Measurements from ENCODE around the gene IRX5.

Gene IRX5

DNA sequence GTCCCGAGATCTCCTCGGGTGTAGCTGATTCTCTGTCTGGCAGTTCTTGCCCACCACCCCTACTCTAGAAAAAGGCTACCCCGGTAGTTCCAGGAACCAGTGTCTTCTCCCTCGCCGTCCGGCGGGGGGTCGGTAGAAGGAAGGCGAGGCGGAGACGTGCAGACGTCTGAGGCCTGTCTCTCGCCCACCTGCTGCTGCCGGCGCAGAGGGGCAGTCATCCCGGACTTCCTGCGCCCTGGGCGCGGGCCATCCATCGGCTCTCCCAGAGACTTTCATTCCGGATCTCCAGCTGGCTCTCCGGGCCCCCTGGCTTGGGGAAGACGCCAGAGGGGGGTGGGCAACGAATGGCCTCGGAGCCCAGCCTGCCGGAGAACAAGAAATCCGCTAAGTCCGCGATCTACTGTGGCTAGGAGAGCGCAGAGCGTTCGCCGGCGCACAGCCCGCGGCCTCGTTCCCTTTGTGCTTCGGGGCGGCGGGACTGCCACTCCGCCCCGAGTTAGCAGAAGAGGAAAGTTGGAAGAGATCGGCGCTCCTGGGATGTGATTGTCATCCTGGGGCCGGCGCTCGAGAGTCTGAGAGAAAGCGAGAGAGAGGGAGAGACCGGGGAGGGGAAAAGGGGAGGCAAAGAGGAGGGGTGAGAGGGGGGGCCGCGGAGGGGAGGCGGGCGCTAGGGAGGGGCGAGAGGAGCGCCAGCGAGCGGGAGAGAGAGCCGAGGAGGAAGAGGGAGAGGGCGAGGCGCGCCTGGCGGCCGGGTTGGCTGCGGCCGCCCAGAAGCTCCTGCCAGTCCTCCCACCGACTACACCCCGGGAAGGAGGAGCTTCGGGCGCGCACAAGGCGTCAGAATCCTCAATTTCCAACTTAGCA lies at the start of gene IRX5:
Gene IRX5, plus strand, starts transcription at position 861 of the 864 bp plus-strand sequence. CDS start 334 bp downstream, outside the sequence.
- DNase-seq (ENCODE audit: low spot score) = peak; percentile 88

DNA sequence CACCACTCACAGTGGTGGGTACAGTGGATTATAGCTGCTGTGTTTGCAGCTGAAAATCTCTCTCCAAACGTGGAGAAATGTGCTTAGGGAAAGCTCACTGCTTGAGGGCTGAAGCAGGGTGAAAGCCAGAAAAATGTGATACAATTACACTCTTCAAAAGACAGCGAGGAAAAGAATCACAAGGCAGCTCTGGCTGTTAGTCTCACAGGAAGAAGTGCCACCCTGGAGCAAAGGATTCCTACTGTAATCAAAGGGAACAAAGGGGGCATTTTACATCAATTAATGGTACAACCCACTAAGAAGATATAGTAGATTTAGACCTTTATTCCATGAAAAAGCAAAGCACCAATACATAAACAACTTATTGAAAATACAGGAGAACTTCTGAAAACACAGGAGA lies 48.1 kb upstream of the IRX5 start:
- no peak for DNase-seq (ENCODE audit: low spot score)

DNA sequence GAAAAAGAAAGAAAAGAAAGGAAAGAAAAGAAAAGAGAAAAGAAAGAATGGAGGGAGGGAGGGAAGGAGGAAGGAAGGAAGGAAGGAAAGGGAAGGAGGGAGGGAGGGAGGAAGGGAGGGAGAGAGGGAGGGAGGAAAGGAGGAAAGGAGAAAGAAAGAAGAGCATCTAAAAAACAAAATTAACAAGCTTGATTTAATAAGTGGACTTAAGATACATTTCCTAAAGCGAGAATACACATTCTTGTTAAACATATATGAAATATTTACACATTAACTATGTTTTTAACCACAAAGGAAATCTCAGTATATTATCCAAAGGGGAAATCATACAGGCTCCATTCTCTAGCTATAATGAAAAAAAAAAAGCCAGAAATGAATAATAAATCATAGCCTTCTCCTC lies 47.3 kb upstream of the IRX5 start:
- no peak for DNase-seq (ENCODE audit: low spot score)

DNA sequence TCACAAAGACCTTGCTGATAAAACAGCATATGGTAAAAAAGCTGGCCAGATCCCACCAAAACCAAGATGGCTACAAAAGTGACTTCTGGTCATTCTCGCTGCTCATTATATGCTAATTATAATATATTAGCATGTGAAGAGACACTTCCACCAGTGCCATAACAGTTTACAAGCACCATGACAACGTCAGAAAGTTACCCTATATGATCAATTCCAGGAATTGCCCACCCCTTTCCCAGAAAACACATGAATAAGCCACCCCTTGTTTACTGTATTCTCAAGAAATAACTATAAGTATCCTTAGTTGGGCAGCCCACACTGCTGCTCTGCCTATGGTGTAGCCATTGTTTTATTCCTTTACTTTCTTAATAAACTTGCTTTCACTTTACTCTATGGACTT lies 44.6 kb upstream of the IRX5 start:
- DNase-seq (ENCODE audit: low spot score) = no peak

DNA sequence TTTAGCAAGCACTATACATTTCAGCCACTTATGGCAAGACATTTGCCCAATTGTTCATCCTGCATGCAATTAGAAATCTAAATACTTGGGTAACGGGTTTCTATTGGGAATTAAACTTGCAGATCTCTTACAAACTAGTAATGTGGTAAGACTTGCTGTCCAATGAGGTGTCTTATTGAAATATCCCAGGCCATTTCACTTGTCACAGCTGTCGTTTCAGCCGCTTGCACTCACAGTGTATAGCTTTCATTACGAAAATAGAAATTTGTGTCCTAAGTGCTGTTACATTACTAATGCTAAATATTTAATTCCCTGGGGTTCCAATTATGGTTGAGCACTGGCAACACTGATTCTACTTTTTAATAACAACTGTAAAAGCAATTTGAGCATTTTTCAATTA lies 40.3 kb upstream of the IRX5 start:
- DNase-seq (ENCODE audit: low spot score) = no peak

DNA sequence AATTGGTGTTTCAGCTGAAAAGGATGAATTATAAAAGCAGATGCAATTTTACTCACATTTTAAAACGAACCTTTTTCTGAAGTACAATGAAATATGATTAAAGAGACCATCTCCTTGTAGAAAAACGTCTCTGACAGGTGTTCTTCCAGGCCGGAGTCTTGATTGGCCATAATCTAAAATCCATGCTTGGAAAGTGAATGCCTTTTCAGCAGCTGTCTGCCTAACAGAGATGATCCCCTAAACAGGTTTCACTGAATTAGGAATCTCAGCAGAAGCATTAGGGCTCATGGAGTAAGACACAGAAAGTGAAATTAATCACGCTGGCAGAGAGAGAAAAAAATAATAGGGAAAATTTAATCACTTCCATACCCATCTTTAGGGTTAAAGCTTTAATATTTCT lies 39.3 kb upstream of the IRX5 start:
- no peak for DNase-seq (ENCODE audit: low spot score)

DNA sequence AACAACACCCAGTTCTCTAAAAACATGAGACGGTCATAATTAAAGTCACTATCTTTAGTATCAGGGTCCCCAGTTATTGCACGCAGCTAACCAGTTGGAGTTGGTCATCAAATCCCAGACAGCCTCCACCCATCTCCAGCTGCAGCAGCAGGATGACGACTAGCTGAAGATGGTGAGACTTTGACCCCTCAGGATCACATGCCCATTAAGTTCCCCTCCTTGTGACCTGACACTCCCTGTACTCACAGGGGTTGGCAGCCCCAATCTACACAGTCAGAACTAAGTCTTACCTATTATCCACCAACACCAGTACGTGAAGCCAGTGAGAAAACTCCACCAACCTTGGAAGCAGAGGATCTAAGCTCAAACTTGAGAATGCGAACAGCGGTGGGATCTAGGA lies 37.7 kb upstream of the IRX5 start:
- DNase-seq (ENCODE audit: low spot score) = no peak

DNA sequence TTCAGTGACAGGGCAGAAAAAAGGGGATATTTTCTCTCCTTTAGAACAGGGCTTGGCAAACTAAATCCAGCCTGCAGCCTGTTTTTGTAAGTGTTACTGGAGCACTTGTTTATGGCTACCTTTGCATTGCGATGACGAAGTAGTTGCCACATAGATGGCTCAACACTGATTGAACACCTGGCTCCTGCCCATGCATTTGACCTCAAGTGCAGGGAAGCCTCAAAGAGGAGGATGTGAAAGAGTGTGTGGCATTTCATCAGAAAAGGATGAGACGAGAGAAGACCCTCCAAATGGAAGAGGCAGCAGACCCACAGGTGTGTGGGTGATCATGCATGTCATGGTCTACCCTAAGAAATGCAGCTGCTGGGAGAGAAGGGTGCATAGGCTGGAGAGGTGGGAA lies 32.7 kb upstream of the IRX5 start:
- no peak for DNase-seq (ENCODE audit: low spot score)

DNA sequence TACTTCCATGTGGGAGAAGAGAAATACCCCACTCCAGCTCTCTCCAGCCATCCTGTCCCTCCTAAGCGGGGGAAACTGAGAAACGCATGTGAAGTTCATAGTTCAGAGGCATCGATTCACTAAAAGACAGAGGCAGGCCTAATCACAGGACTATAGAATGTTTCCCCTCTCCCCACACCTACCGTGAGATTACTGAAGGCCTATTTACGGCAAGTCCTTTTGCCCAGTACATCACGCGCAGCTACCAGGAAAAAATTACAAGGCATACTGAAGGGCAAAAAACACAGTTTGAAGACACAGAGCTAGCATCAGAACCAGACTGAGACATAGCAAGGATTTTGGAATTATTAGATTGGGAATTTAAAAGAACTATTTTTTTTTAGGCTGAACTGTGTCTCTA lies 29.1 kb upstream of the IRX5 start:
- no peak for DNase-seq (ENCODE audit: low spot score)

DNA sequence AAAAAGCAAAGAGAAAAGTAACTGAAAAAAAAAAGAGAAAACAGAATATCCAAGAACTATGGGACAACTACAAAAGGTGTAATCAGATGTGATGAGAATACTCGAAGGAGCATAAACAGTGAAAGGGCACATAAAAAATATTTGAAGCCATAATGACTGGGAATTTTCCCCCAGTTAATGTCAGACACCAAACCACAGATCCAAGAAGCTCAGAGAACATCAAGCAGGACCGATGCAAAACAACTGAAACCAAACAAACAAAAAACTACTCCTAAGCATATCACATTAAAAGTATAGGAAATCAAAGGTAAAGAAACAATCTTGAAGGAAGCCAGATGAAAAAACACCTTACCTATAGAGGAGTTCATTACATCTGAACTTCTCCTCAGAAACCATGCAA lies 27.6 kb upstream of the IRX5 start:
- no peak for DNase-seq (ENCODE audit: low spot score)

DNA sequence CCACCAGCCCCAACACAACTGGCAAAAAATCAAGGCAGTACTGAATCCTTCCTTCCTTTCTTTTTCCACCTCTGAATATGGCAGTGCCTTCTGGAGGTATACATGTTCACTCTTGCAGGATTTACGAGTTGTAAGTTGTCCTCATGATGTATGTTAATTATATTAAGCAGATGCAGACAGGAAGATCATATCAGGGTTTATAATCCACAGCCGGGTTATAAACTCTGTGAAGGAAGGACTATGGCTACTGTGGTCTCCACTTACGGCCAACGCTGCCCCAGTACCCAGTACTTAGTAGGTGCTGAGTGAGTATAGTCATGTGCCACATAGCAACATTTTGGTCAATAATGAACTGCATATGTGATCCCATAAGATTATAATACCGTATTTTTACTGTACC lies 19.6 kb upstream of the IRX5 start:
- no peak for DNase-seq (ENCODE audit: low spot score)

DNA sequence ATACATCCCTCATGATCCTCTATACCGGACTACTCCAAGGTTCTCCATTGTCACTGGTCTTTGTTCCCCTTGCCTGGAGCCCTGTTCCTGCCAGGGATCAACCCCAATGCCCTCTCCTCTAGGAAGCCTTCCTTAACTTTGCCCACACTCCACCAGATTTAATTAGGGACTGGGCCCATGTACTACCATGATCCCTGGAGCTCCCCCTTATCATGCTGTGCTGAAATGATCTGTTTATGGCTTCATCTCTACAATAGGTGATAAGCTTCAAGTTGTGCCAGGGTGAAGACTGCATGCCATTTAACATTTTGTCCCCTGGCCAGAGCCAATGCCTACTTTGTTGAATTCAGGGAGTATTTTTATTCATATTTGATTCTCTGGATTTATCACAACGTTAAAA lies 17.9 kb upstream of the IRX5 start:
- DNase-seq (ENCODE audit: low spot score) = no peak

DNA sequence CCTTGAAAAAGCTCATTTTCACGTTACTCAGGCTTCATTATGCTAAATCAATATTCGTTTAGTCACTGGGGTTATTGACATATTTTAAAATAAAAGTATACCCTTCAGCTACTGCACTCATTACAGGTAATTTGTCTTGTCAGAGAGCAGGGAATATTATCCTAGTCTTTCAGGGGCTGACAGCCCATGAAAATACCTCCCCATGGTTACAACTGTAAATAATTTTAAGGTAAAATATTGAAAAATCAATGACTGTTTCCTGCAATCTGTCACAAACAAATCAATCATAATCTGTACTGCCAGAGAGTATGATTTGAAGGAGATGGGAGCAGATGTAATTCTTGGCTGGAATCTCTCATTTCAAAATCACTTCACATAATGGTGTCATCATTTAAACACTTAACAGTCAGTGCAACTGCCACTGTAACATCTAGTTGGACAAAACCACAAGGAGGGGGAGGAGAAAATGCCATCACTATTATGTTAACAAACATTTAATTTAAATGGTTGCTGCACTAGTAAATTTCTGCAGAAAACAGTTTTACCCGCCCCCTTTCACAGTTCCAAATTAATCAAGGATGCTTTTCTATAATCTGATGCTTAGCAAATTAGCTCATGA lies 9.3 kb upstream of the IRX5 start:
- DNase-seq (ENCODE audit: low spot score) = no peak

DNA sequence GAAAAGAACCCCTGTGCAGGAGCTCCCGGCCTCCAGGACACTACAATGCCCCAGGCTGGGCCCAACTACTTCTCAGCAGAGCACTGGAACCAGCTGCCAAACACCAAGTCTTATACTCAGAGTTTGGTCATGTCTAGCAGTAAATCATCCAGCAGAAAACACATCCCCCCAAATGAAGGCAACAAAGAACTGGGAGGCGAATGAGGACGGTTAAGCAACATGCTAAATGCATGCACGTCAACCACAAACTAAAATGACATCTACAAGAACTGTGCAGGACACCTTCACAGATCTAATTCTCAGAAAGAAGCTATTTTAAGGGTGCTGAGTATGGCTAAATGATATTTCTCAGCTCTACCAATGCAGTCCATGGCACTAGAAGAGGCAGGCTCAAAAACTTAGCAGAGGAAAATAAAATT lies 7.6 kb upstream of the IRX5 start:
- DNase-seq (ENCODE audit: low spot score) = no peak

DNA sequence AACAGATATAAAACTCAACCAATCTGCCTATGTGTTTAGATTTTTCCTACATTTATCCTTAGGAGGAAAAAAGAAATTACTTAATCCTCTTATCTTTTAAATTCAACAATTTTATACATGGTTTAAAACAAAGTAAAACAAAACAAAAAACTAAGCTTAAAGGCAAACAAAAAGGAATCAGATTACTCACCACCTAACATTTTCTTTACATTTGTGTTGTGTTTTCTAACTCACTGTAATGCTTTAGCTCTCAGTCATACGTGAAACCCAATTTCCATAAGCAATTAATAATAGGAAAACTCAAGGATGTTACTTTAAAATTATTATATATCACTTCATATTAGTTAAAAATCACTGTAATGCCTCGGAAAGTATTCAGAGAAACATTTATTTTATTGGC lies 6.7 kb upstream of the IRX5 start:
- DNase-seq (ENCODE audit: low spot score) = no peak

DNA sequence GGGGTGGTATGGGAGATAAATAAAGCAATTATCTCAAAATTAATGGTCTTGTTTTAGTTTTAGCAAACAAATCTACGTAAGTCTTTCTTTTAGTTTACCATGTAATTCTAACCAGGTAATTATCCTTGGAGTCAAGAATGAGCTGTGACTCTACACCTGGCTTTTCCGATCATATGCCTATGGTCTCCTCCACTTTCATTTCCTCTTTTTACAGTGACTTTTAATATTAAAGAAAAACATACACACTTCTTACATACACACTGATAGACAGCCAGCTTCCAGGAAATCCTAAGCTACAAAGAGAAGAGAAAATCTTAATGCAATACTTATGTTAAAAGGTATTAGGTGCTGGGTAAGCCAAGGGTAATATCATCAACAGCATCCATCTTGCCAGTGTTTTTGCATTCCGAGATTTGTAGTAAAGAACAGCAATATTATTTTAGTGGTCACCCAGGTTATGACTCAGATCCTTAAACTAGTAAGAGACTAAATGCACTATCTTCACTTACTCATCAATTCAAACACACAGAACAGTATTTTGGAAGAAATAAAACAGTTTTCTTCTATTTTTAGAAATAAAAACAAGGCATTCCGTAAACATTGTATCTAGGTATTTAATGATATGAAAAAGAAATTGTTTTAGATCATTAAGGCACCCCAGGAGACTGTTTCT lies 4.4 kb upstream of the IRX5 start:
- no peak for DNase-seq (ENCODE audit: low spot score)

DNA sequence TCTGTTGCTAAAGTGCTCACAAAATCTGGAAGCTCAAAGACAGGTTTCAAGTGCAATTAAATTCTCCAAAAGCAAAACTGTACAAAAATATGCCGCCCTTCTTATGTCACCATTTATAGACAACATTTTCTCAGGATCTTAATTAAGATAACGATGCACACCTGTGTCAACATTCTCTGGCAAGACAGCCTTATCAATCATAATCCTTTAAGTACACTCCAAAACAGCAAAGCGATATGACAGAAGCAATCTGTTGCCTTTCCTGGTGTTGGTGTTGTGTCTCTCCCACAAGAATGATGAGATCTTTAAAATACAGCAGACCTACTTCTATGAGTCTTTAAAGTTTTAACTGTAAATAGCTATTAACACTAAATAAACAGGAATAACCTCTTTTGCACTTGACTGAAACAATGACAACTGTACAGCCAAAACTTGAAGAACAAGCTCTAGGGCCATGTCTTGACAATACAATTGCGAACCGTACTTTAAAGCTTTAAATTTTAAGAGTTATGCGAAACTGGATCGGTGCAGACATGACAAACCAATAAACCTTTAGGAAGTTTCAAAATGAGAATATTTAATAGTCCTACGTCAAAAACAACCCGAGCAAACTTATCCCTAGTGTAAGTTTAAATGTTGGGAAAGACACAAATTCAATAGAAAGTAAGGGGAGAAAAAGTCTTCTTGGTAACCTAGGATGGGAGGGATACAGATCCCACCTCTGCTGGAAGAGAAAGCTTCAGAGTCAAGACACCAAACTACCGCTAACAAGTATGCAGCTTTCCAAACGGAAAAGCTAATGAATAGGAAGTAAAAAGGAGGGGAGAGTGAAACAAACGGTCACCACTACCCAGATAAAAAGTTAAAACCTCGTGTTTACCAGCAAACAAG lies 3.3 kb upstream of the IRX5 start:
- DNase-seq (ENCODE audit: low spot score) = no peak

DNA sequence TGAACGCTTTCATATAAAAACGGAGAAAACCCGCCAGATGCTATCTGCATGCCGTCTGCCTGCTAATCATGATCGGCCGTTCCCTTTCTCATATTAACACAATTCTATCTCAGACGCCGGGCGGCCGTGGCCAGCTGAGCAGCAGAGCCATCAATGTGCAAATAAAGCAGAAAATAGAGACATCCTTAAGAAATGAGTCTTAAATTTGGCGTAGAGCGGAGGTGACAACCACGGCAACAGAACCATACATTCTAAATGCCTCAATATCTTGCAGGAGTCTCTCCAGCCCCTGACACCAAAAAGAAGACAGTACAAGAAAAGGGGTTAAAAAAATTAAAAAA lies 2.7 kb upstream of the IRX5 start:
- no peak for DNase-seq (ENCODE audit: low spot score)

DNA sequence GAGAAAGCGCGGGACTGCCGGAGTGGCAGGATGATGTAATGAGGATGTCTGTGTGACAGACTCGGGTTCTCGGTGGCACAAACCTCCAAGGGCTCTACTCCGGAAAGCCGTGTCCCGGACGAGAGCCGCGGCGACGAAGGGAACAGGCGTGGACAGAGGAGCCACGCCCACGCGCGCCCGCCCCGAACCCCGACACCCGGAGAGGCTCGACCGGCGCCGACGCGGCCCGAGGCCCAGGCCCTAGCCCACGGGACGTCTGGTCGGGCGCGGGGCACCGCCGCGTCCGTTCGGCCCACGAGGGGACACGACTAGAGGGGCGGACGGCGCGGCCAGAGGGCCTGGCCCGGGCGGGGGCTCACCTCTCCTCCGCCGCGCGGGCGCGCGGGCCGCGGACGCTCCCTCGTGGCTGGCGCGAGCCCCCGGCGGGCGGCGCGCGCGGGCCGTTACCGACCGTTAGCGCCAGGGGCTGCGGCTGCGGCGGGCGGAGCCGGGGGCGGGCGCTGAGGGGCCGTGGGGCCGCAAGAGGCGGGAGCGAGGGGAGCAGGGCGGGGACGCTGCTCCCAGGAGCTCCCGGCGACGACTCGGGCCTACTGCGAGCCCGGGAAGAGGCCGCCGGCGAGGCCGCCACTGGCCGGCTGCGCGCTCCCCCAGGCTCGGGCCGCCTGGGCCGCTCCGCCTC lies 2.1 kb upstream of the IRX5 start:
- DNase-seq (ENCODE audit: low spot score) = peak; percentile 40

DNA sequence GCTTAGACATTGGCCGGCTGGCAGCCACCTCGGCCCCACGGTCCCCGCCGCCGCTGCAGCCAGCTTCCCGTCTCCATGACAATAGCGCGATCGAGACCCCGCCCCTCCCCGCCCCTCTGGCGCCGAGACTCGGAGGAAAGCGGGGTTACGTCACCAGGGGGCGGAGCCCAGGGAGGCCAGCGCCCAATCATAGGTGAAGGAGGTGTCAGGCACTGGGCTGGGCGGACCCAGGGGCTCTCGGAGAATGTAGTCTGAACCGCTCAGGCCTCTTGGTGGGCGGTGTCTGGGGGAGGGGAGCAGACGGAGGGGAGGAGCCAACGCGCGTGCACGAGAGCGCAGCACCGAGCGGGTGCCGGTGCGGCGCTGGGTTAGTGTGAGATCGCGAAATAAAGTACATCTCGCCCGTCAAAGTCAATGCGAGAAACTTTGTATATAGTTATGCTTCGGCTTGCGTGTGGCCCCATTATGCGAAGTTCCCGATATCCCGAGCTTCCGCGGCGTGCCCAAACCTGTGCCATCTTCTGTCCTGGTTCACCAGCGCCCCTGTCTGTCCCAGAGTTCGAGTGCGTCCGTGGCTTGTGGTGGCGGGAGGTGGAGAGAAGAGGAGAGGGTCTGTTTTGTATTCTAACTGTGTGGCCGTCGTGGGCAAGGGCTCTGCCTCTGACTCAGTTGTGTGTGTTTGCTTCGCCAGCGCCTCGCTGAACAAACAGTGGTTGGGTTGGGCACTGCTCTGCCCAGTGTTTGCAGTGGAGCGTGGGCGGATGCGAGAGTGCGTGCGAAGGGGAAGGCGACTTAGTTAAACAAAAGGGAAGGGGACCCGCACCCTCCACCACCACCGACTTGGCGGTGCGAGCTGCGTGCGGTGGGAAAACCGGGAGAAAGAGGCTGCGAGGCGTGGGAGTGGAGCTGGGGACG lies 1.3 kb upstream of the IRX5 start:
- DNase-seq (ENCODE audit: low spot score) = peak; percentile 84

DNA sequence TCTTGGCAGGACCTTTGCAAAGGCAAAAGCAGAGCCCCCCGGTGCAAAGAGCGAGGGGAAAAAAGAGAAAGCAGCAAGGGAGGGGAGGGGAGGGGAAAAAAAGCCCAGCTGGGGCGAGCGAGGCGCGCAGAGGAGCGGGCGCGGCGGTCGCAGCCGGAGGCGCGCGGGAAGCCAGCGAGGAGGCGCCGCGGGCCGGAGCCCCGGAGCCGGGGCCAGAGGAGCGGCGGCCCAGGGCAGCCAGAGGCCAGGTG lies 129 bp downstream of the IRX5 start:
- no peak for DNase-seq (ENCODE audit: low spot score)

All from HuH-7 (cell line).